T-helper 2 cell treated with Interferon-gamma antibody and Interleukin-4, amounts not matched to agents 5 μg/mL and 100 μg/mL, for 36 hours (primary cell): ENCODE results near the gene HACD2.

Experiments used
- DNase-seq: peaks from one replicate; pipeline ENCODE4 v3.0.0; 2021; ENCODE audit warnings: low spot score
- H3K27ac Mint-ChIP-seq: one replicate; pipeline ENCODE4 v1.8.0; 2021; ENCODE audit warnings: mild to moderate bottlenecking, mixed read lengths
- H3K27me3 Mint-ChIP-seq: one replicate; pipeline ENCODE4 v1.8.0; 2021; ENCODE audit warnings: low read depth, mixed read lengths
- H3K36me3 Mint-ChIP-seq: one replicate; pipeline ENCODE4 v1.8.0; 2021; ENCODE audit warnings: low read depth, mixed read lengths
- H3K4me1 Mint-ChIP-seq: one replicate; pipeline ENCODE4 v1.8.0; 2021; ENCODE audit warnings: low read depth, mixed read lengths
- H3K4me3 Mint-ChIP-seq: one replicate; pipeline ENCODE4 v1.8.0; 2022; ENCODE audit warnings: mild to moderate bottlenecking, moderate library complexity, mixed read lengths
- H3K9me3 Mint-ChIP-seq: one replicate; pipeline ENCODE4 v1.8.0; 2021; ENCODE audit warnings: mixed read lengths

Gene HACD2

DNA sequence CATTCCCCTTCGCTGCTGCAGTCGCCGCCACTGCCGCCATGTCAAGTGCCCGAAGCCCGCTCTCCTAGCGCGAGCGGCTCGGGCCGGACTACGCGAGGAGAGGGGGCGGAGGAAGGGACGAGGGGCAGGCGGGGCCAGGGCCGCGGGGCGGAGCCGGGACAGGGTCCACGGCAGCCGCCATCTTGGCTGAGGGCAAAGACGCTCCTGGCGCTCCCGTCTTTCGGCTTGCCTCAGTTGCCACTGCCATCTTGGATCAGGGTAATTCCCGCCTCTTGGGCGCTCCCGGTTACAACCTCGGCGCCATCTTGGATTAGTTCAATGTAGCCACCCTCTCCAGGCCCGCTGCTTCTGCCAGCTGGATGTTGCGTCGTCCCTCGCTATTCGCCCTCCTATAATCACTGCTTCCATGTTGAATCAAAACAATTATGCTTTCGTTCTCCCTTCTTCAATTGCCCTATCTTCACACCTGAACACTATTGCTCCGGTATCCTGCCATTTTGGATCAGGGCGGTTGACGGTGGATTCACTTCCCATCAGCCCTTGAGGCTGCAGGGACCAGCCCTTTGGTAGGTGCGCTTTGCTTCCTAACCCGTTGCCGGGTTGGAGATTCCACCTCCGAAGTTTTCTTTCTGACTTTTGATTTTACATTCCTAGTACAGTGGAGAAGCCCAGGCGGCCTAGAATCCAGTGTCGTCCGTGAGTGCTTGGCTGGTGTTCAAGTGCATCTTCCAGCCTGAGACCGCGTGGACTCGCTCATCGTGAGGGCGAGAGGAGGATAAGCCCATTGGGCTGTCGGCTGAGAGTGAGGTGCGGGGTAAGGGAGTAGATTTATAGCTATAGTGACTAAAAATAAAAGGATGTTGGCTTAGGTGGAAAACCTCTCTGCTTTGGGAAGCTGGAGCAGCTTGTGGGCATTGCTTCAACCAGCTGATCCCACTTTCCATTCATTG is at the start of gene HACD2:
Gene HACD2 (minus strand): TSS at position 66 of the 950 bp plus-strand sequence. CDS start 26 bp downstream, at position 40.
- Mint-ChIP-seq H3K9me3 (peaks cover 12% of the 10 kb centered on the region), H3K27ac (peak within 1 kb of the TSS; percentile 78), H3K27me3 (no peaks in the 10 kb centered on the region), H3K4me1 (peaks cover 22% of the 10 kb centered on the region), H3K36me3 (peaks cover 35% of the 10 kb centered on the region), H3K4me3 (no peak within 1 kb of the TSS)
- DNase-seq = peak; percentile 95

DNA sequence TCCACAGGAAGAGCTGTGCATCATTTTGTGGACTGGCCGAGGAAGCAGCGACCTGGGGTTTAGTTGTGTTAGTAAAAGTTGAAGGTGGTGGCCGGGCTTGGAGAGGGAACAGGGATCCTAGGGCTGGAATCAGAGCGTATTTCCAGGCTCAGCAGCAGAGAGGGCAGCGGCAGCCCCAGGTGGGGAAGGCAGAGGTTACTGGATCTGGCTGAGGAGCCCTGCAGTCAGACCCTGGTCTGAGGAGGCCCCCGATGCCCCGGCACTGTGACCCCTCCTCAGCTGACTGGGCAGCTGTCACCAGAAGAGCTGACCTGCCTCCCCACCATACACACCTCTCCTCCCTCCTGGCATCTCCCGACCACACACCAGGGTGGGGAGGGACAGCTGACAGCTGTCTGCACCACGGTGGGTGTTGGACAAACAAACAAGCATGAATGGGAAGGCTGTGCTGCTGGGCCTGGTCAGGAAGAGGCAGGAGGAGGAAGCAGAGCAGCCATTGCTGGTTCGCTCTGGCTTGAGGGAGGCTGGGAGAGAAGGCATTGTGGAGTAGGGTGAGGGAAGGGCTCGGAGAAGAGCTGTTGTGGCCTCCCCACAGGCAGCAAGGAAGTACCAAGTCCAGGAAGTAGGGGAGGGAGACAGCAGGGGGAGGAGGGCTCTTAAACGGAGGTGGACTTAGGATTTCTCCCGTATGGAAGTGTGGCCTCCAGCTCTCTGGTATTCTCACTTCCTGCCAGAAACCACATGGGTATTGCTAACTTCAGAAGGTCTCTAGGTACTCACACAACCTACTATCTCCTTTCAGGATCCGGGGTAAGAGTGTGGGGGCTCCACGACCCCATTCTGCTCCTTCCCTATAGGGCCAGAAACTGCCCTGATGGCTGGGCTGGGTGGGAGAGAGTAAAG is 49.5 kb upstream of the HACD2 start:
- H3K4me3 Mint-ChIP-seq = no peak overlapping the region
- no peaks in the 10 kb centered on the region for H3K27me3 Mint-ChIP-seq
- no peak overlapping the region for H3K27ac Mint-ChIP-seq
- H3K36me3 Mint-ChIP-seq = no peaks in the 10 kb centered on the region
- no peak for DNase-seq
- no peaks in the 10 kb centered on the region for H3K9me3 Mint-ChIP-seq
- no peaks in the 10 kb centered on the region for H3K4me1 Mint-ChIP-seq

- H3K4me1 Mint-ChIP-seq = no peaks in the 10 kb centered on the region
- no peak overlapping the region for H3K4me3 Mint-ChIP-seq
- no peak for DNase-seq
- H3K27me3 Mint-ChIP-seq = no peaks in the 10 kb centered on the region
- no peaks in the 10 kb centered on the region for H3K9me3 Mint-ChIP-seq
- no peaks in the 10 kb centered on the region for H3K36me3 Mint-ChIP-seq
- H3K27ac Mint-ChIP-seq = no peak overlapping the region
Measured at GRCh38 chr3:123633530-123633929, 48.7 kb upstream of the HACD2 start.

- Mint-ChIP-seq H3K4me1 (no peaks in the 10 kb centered on the region), H3K27me3 (no peaks in the 10 kb centered on the region), H3K9me3 (no peaks in the 10 kb centered on the region), H3K27ac (no peak overlapping the region), H3K4me3 (no peak overlapping the region), H3K36me3 (no peaks in the 10 kb centered on the region)
- DNase-seq = no peak
Measured at GRCh38 chr3:123632161-123632655, 47.4 kb upstream of the HACD2 start.

DNA sequence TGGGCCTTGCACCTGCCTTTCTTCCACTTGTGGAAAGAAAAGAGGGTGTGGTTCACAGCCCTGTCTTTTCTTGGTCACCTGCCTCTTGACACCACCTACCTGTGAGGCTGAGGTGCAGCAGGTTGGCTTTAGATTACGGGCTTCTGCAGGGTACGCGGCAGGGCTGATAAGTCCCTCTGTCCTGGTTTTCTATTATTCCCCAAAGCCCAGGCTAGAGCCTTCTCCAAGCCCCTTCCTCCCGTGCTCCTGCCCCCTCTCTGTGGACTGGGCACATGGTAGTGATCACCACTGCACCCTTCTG is 44.8 kb upstream of the HACD2 start:
- no peaks in the 10 kb centered on the region for H3K4me1 Mint-ChIP-seq

GRCh38 chr3:123628996-123629746 is 44.3 kb upstream of the HACD2 start:
- H3K9me3 Mint-ChIP-seq = no peaks in the 10 kb centered on the region
- H3K27ac Mint-ChIP-seq = no peak overlapping the region
- H3K36me3 Mint-ChIP-seq = no peaks in the 10 kb centered on the region
- DNase-seq = no peak
- H3K4me1 Mint-ChIP-seq = no peaks in the 10 kb centered on the region
- H3K4me3 Mint-ChIP-seq = no peak overlapping the region
- H3K27me3 Mint-ChIP-seq = no peaks in the 10 kb centered on the region

More for the DNA sequence above, 44.8 kb upstream of the HACD2 start:
- Mint-ChIP-seq H3K36me3 (no peaks in the 10 kb centered on the region), H3K4me3 (no peak overlapping the region), H3K9me3 (no peaks in the 10 kb centered on the region), H3K27me3 (no peaks in the 10 kb centered on the region), H3K27ac (no peak overlapping the region)
- DNase-seq = no peak

GRCh38 chr3:123627673-123628670 is 43.1 kb upstream of the HACD2 start:
- no peak for DNase-seq
- no peaks in the 10 kb centered on the region for H3K36me3 Mint-ChIP-seq
- H3K27me3 Mint-ChIP-seq = no peaks in the 10 kb centered on the region
- no peaks in the 10 kb centered on the region for H3K9me3 Mint-ChIP-seq
- H3K4me1 Mint-ChIP-seq = no peaks in the 10 kb centered on the region
- H3K27ac Mint-ChIP-seq = no peak overlapping the region
- no peak overlapping the region for H3K4me3 Mint-ChIP-seq

- Mint-ChIP-seq H3K27me3 (no peaks in the 10 kb centered on the region), H3K9me3 (no peaks in the 10 kb centered on the region), H3K4me1 (no peaks in the 10 kb centered on the region), H3K4me3 (no peak overlapping the region), H3K27ac (no peak overlapping the region), H3K36me3 (no peaks in the 10 kb centered on the region)
- DNase-seq = no peak
Measured at GRCh38 chr3:123626881-123627280, 42.0 kb upstream of the HACD2 start.

GRCh38 chr3:123624302-123624701 is 39.4 kb upstream of the HACD2 start:
- Mint-ChIP-seq H3K27ac (no peak overlapping the region), H3K27me3 (no peaks in the 10 kb centered on the region)

DNA sequence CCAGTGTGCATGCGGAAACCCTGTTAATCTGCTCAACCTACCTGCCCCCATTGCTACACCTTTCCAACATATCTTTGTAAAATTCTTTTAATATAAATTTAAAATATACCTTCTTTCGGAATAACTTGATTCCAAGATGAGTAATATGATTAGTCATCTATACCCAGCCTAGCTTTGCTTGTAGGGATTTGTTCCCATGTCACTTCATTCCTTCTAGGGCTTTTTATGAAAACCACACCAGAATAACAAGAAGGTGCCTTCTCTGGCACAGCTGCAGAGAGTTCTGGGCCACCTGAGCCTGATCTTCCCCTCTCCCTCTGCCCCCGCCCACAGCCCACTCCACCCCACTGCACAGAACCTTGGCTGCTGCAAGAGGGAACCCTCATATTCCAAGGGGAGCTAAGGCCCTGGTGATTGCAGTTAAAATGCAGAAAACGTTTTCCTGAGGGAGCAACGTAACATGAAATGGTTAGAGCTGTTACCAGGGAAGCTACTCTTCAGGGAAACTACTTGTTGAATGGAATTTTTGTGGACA is 38.6 kb upstream of the HACD2 start:
- H3K4me3 Mint-ChIP-seq = no peak overlapping the region
- H3K36me3 Mint-ChIP-seq = no peaks in the 10 kb centered on the region
- DNase-seq = no peak
- H3K4me1 Mint-ChIP-seq = no peaks in the 10 kb centered on the region
- no peaks in the 10 kb centered on the region for H3K9me3 Mint-ChIP-seq
- H3K27me3 Mint-ChIP-seq = no peaks in the 10 kb centered on the region
- H3K27ac Mint-ChIP-seq = no peak overlapping the region

More at GRCh38 chr3:123624302-123624701, 39.4 kb upstream of the HACD2 start:
- H3K36me3 Mint-ChIP-seq = no peaks in the 10 kb centered on the region
- no peak overlapping the region for H3K4me3 Mint-ChIP-seq
- no peaks in the 10 kb centered on the region for H3K9me3 Mint-ChIP-seq
- H3K4me1 Mint-ChIP-seq = no peaks in the 10 kb centered on the region
- DNase-seq = no peak

DNA sequence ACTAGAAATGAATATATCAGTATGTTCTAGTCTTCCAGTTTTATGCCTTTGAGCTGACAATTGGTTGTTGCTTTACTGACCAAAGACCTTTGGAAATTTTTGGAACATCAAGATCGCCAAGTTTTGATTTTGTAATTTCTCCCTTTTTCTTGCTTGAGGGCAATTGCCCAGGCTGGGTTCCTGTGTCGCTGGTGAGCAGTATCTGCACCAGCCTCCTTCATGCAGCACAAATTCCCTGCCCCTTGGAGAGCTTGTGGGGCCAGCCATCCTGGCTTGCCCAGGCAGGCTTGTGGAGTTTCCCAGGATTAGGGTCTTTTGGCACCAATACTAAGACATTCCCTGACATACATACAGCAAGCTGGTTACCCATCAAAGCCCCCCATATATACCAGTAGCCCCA is 37.9 kb upstream of the HACD2 start:
- Mint-ChIP-seq H3K4me1 (no peaks in the 10 kb centered on the region), H3K36me3 (no peaks in the 10 kb centered on the region), H3K9me3 (no peaks in the 10 kb centered on the region), H3K27me3 (no peaks in the 10 kb centered on the region), H3K27ac (no peak overlapping the region), H3K4me3 (no peak overlapping the region)
- DNase-seq = no peak

- Mint-ChIP-seq H3K4me3 (no peak overlapping the region), H3K4me1 (no peaks in the 10 kb centered on the region), H3K27me3 (no peaks in the 10 kb centered on the region), H3K9me3 (no peaks in the 10 kb centered on the region), H3K27ac (no peak overlapping the region), H3K36me3 (no peaks in the 10 kb centered on the region)
- DNase-seq = no peak
Measured at GRCh38 chr3:123621850-123622189, 37.0 kb upstream of the HACD2 start.
